Tibial nerve (tissue), 4 donors: Measurements from ENCODE around the gene CEP78.

Source experiments
- CTCF ChIP-seq, 5 experiments: fragments of 200-600 bp in 3 of 5; fragments of 450-650 bp in 2 of 5; sonication (generic) in 3 of 5; IDR thresholded peaks; one replicate each; pipeline ENCODE4 v1.5.1; 2016 to 2019; ENCODE audit warnings: antibody characterized with exemption in 5 of 5, mild to moderate bottlenecking in 3 of 5, moderate library complexity in 2 of 5
- EP300 ChIP-seq, 2 donors: sonication (generic); formaldehyde crosslinking; IDR thresholded peaks; one replicate each; pipeline ENCODE4 v1.6.1; 2017; ENCODE audit warnings: antibody characterized with exemption in 2 of 2, mild to moderate bottlenecking in 1 of 2
- POLR2A ChIP-seq, 2 donors: fragments of 450-650 bp; IDR thresholded peaks; one replicate each; pipeline ENCODE4 v1.6.1; 2017; ENCODE audit warnings: antibody characterized with exemption in 2 of 2, mild to moderate bottlenecking in 2 of 2, moderate library complexity in 2 of 2

- TF ChIP-seq CTCF (IDR thresholded peaks at IDR 0.05) (no peak), POLR2A (IDR thresholded peaks at IDR 0.05) (no peak), EP300 (IDR thresholded peaks at IDR 0.05) (no peak)
These were observed 80.5 kb downstream of the CEP78 start for GRCh38 chr9:78316166-78316892.
